Mesendoderm (in vitro differentiated cells): Measurements from ENCODE around the gene DNAJA4.

Source experiments
- DNase-seq: peaks from one replicate; pipeline ENCODE4 v3.0.0; 2013
- H2AK5ac ChIP-seq: 2 replicates; pipeline ENCODE4 v1.6.1; 2013; ENCODE audit warnings: low read length, inconsistent platforms
- H2BK120ac ChIP-seq: 2 replicates; pipeline ENCODE4 v1.6.1; 2013; ENCODE audit warnings: low read depth, mild to moderate bottlenecking, low read length, moderate library complexity, mixed read lengths
- H2BK15ac ChIP-seq: replicated peaks from 2 replicates; pipeline ENCODE4 v1.6.1; 2013; ENCODE audit warnings: low read depth, mild to moderate bottlenecking, moderate library complexity
- H2BK5ac ChIP-seq: 2 replicates; pipeline ENCODE4 v1.6.1; 2013; ENCODE audit warnings: low read length, inconsistent platforms
- H3K18ac ChIP-seq: 2 replicates; pipeline ENCODE4 v1.6.1; 2013; ENCODE audit warnings: mild to moderate bottlenecking, low read length, mixed read lengths
- H3K23ac ChIP-seq: one replicate; pipeline ENCODE4 v1.6.1; 2013; ENCODE audit warnings: low read length
- H3K27ac ChIP-seq: 2 replicates; pipeline ENCODE4 v1.5.1; 2013; ENCODE audit warnings: low read depth, mild to moderate bottlenecking, inconsistent platforms, low read length, moderate library complexity
- H3K27me3 ChIP-seq: 2 replicates; pipeline ENCODE4 v1.6.1; 2013; ENCODE audit warnings: low read length, control low read depth, mild to moderate bottlenecking, inconsistent platforms; ENCODE audit not compliant: insufficient read depth, poor library complexity
- H3K36me3 ChIP-seq: 2 replicates; pipeline ENCODE4 v1.6.1; 2013; ENCODE audit warnings: low read length, inconsistent platforms; ENCODE audit not compliant: control insufficient read depth, insufficient read depth
- H3K4ac ChIP-seq: one replicate; pipeline ENCODE4 v1.6.1; 2013; ENCODE audit warnings: low read depth, mild to moderate bottlenecking, low read length, moderate library complexity
- H3K4me1 ChIP-seq: 2 replicates; pipeline ENCODE4 v1.6.1; 2013; ENCODE audit warnings: low read depth, low read length, inconsistent platforms; ENCODE audit not compliant: control insufficient read depth
- H3K4me2 ChIP-seq: 2 replicates; pipeline ENCODE4 v1.6.1; 2013; ENCODE audit warnings: low read length
- H3K4me3 ChIP-seq: 2 replicates; pipeline ENCODE4 v1.5.1; 2013; ENCODE audit warnings: mild to moderate bottlenecking, low read length
- H3K56ac ChIP-seq: one replicate; pipeline ENCODE4 v1.6.1; 2013; ENCODE audit warnings: low read length
- H3K79me1 ChIP-seq: 2 replicates; pipeline ENCODE4 v1.6.1; 2013; ENCODE audit warnings: low read length, inconsistent platforms
- H3K79me2 ChIP-seq: 2 replicates; pipeline ENCODE4 v1.6.1; 2013; ENCODE audit warnings: mild to moderate bottlenecking, low read length; ENCODE audit not compliant: control insufficient read depth, insufficient read depth
- H3K9ac ChIP-seq: 2 replicates; pipeline ENCODE4 v1.6.1; 2013; ENCODE audit warnings: low read length, inconsistent platforms
- H4K5ac ChIP-seq: one replicate; pipeline ENCODE4 v1.6.1; 2013; ENCODE audit warnings: low read length
- H4K8ac ChIP-seq: one replicate; pipeline ENCODE4 v1.6.1; 2013; ENCODE audit warnings: low read depth, mild to moderate bottlenecking, control low read depth, low read length, moderate library complexity
- whole genome bisulfite sequencing: extraction: QIAGEN DNeasy Blood & Tissue Kit; methylation state at CpG from one replicate; pipeline ENCODE4 v1.1.7; 2013; ENCODE audit warnings: low lambda C conversion rate, missing lambda C conversion rate; ENCODE audit not compliant: insufficient coverage; ENCODE audit errors: extremely low coverage; 5-methylcytosine and 5-hydroxymethylcytosine counted together

DNAJA4 gene

GRCh38 chr15:78290222-78290621 lies 25.9 kb downstream of the DNAJA4 start:
- Histone ChIP-seq H3K56ac (no peak overlapping the region), H3K79me2 (no peaks in the 10 kb centered on the region), H3K4me1 (no peaks in the 10 kb centered on the region), H3K27ac (no peak overlapping the region), H3K4me3 (no peak overlapping the region), H3K36me3 (peaks cover 3% of the 10 kb centered on the region), H3K27me3 (no peaks in the 10 kb centered on the region), H2BK120ac (no peak overlapping the region), H3K4ac (no peak overlapping the region), H2BK15ac (no peak overlapping the region), H4K5ac (no peak overlapping the region), H3K18ac (no peak overlapping the region), H2BK5ac (no peak overlapping the region), H4K8ac (no peak overlapping the region), H2AK5ac (no peak overlapping the region), H3K4me2 (no peak overlapping the region), H3K9ac (no peak overlapping the region), H3K79me1 (no peaks in the 10 kb centered on the region), H3K23ac (no peak overlapping the region)
- DNase-seq: no peak
- no CpG with 5 or more reads among the region's 3 CpGs for WGBS

GRCh38 chr15:78291052-78291451 lies 26.7 kb downstream of the DNAJA4 start:
- no peak for DNase-seq
- WGBS: no CpG with 5 or more reads among the region's 2 CpGs
- H3K36me3 ChIP-seq: peaks cover 3% of the 10 kb centered on the region

GRCh38 chr15:78291698-78292097 lies 27.3 kb downstream of the DNAJA4 start:
- H3K36me3 ChIP-seq: peaks cover 3% of the 10 kb centered on the region
- H3K4ac ChIP-seq: no peak overlapping the region
- no peaks in the 10 kb centered on the region for H3K79me1 ChIP-seq
- no peak overlapping the region for H3K18ac ChIP-seq
- H3K4me1 ChIP-seq: no peaks in the 10 kb centered on the region
- no peak overlapping the region for H3K4me3 ChIP-seq
- H3K79me2 ChIP-seq: no peaks in the 10 kb centered on the region
- H2BK120ac ChIP-seq: no peak overlapping the region
- no peak overlapping the region for H3K9ac ChIP-seq
- no peak overlapping the region for H2BK5ac ChIP-seq
- H2AK5ac ChIP-seq: no peak overlapping the region
- no peak overlapping the region for H4K5ac ChIP-seq
- no peak for DNase-seq
- H3K27ac ChIP-seq: no peak overlapping the region
- H3K23ac ChIP-seq: no peak overlapping the region
- no peak overlapping the region for H2BK15ac ChIP-seq
- H3K27me3 ChIP-seq: no peaks in the 10 kb centered on the region
- H3K4me2 ChIP-seq: no peak overlapping the region
- no peak overlapping the region for H4K8ac ChIP-seq
- H3K56ac ChIP-seq: no peak overlapping the region
- no CpG with 5 or more reads among the region's 2 CpGs for WGBS

More at GRCh38 chr15:78291052-78291451, 26.7 kb downstream of the DNAJA4 start:
- H3K18ac ChIP-seq: no peak overlapping the region
- H3K9ac ChIP-seq: no peak overlapping the region
- no peak overlapping the region for H3K4ac ChIP-seq
- H4K8ac ChIP-seq: no peak overlapping the region
- no peaks in the 10 kb centered on the region for H3K79me2 ChIP-seq
- H3K4me2 ChIP-seq: no peak overlapping the region
- no peaks in the 10 kb centered on the region for H3K79me1 ChIP-seq
- H4K5ac ChIP-seq: no peak overlapping the region
- H2BK5ac ChIP-seq: no peak overlapping the region
- H2AK5ac ChIP-seq: no peak overlapping the region
- no peak overlapping the region for H3K56ac ChIP-seq
- no peak overlapping the region for H2BK15ac ChIP-seq
- no peak overlapping the region for H3K27ac ChIP-seq
- no peaks in the 10 kb centered on the region for H3K27me3 ChIP-seq
- no peak overlapping the region for H3K23ac ChIP-seq
- no peak overlapping the region for H3K4me3 ChIP-seq
- no peaks in the 10 kb centered on the region for H3K4me1 ChIP-seq
- H2BK120ac ChIP-seq: no peak overlapping the region

- H3K9ac ChIP-seq: no peak overlapping the region
- H3K79me1 ChIP-seq: no peaks in the 10 kb centered on the region
- no peak overlapping the region for H3K4me2 ChIP-seq
- H3K23ac ChIP-seq: no peak overlapping the region
- H3K36me3 ChIP-seq: peaks cover 3% of the 10 kb centered on the region
- H3K27me3 ChIP-seq: no peaks in the 10 kb centered on the region
- no peak overlapping the region for H3K56ac ChIP-seq
- no peak overlapping the region for H4K8ac ChIP-seq
- H3K27ac ChIP-seq: no peak overlapping the region
- no peak overlapping the region for H3K18ac ChIP-seq
- no peak overlapping the region for H2BK120ac ChIP-seq
- H3K4me1 ChIP-seq: no peaks in the 10 kb centered on the region
- H3K79me2 ChIP-seq: no peaks in the 10 kb centered on the region
- H2BK5ac ChIP-seq: no peak overlapping the region
- H3K4me3 ChIP-seq: no peak overlapping the region
- H3K4ac ChIP-seq: no peak overlapping the region
- H4K5ac ChIP-seq: no peak overlapping the region
- H2BK15ac ChIP-seq: no peak overlapping the region
- DNase-seq: no peak
- no CpG with 5 or more reads among the region's 1 CpG for WGBS
- no peak overlapping the region for H2AK5ac ChIP-seq
Observed at GRCh38 chr15:78292219-78292618, 27.9 kb downstream of the DNAJA4 start.

- WGBS: no CpG with 5 or more reads among the region's 55 CpGs
Observed at GRCh38 chr15:78299101-78299930, 35.0 kb downstream of the DNAJA4 start, which contains the start of gene SKIC8. Gene SKIC8 (minus strand): TSS chr15:78299609. CDS start chr15:78295686, 3,923 bp downstream.

More at GRCh38 chr15:78299101-78299930, 35.0 kb downstream of the DNAJA4 start, which contains the start of gene SKIC8:
- peak; percentile 97 for DNase-seq
- H4K5ac ChIP-seq: no peak within 1 kb of the TSS
- H3K18ac ChIP-seq: no peak within 1 kb of the TSS
- no peak within 1 kb of the TSS for H2BK120ac ChIP-seq
- peak within 1 kb of the TSS; percentile 96 for H3K4me3 ChIP-seq
- H3K23ac ChIP-seq: no peak within 1 kb of the TSS
- peaks cover 11% of the 10 kb centered on the region for H3K79me1 ChIP-seq
- no peak within 1 kb of the TSS for H2AK5ac ChIP-seq
- H3K27me3 ChIP-seq: no peaks in the 10 kb centered on the region
- peak within 1 kb of the TSS; percentile 91 for H3K56ac ChIP-seq
- peaks cover 2% of the 10 kb centered on the region for H3K4me1 ChIP-seq
- no peaks in the 10 kb centered on the region for H3K36me3 ChIP-seq
- H2BK5ac ChIP-seq: no peak within 1 kb of the TSS
- peak within 1 kb of the TSS; percentile 94 for H3K4me2 ChIP-seq
- H4K8ac ChIP-seq: no peak within 1 kb of the TSS
- no peak within 1 kb of the TSS for H3K27ac ChIP-seq
- peak within 1 kb of the TSS; percentile 94 for H3K9ac ChIP-seq
- H3K4ac ChIP-seq: peak within 1 kb of the TSS; percentile 75
- peaks cover 8% of the 10 kb centered on the region for H3K79me2 ChIP-seq
- H2BK15ac ChIP-seq: no peak within 1 kb of the TSS
